Ecto neural progenitor cell (in vitro differentiated cells): Measurements from ENCODE around the gene UBE2B.

Source experiments
- DNase-seq: peaks from one replicate; pipeline ENCODE4 v3.0.0-alpha.2; 2018; ENCODE audit warnings: low spot score

UBE2B gene

GRCh38 chr5:134437847-134438581 is 66.6 kb downstream of the UBE2B start:
- DNase-seq: no peak

GRCh38 chr5:134438721-134439123 is 67.4 kb downstream of the UBE2B start:
- no peak for DNase-seq

- DNase-seq: no peak
Measured at GRCh38 chr5:134439210-134439654, 67.9 kb downstream of the UBE2B start.

GRCh38 chr5:134440201-134440755 is 68.9 kb downstream of the UBE2B start:
- no peak for DNase-seq
